ENCODE results near the gene DOCK10. TPM values are rescaled to one million over a fixed set of nuclear protein-coding genes. Genes with fewer than 3 reads are reported as not detected.

The DOCK10 gene
- total and polyA plus RNA-seq, 2 experiments from 2014 or later = 1.1 to 3.2 TPM

GRCh38 chr2:224938651-224939182, 103.6 kb downstream of the DOCK10 start:
- no peaks in the 10 kb centered on the region for H3K4me1 ChIP-seq (ENCODE audit: insufficient read depth)
- no peak overlapping the region for H3K4me2 ChIP-seq
- H3K27me3 ChIP-seq = no peaks in the 10 kb centered on the region
- TF ChIP-seq EZH2phosphoT487 (IDR thresholded peaks at IDR 0.05; ENCODE audit: low read depth, severe bottlenecking, unreplicated experiment) = no peak
- no peak for TF ChIP-seq CTCF (IDR thresholded peaks at IDR 0.05; ENCODE audit: poor library complexity)
- TF ChIP-seq EZH2 (IDR thresholded peaks at IDR 0.05; ENCODE audit: borderline replicate concordance) = no peak
- H2AFZ ChIP-seq = no peak overlapping the region
- no peak overlapping the region for H3K4me3 ChIP-seq
- 69% methylated on average over 6 of the region's 6 CpGs for WGBS (ENCODE audit: low lambda C conversion rate, missing lambda C conversion rate)
- no peaks in the 10 kb centered on the region for H3K9me3 ChIP-seq (ENCODE audit: low read depth)
- H3K9me2 ChIP-seq (replicated peaks; ENCODE audit: insufficient read depth) = no peaks in the 10 kb centered on the region
- no peaks in the 10 kb centered on the region for H4K20me1 ChIP-seq (ENCODE audit: insufficient read depth, poor library complexity, severe bottlenecking)
- H3K36me3 ChIP-seq (replicated peaks; ENCODE audit: insufficient read depth, low read depth) = no peaks in the 10 kb centered on the region
- DNase-seq (ENCODE audit: low spot score) = no peak
- no peaks in the 10 kb centered on the region for H3K79me2 ChIP-seq
- no peak overlapping the region for H3K27ac ChIP-seq

- H3K4me1 ChIP-seq (ENCODE audit: insufficient read depth) = no peaks in the 10 kb centered on the region
- no peak overlapping the region for H3K4me3 ChIP-seq
- no peaks in the 10 kb centered on the region for H3K27me3 ChIP-seq
- no peak overlapping the region for H3K4me2 ChIP-seq
- no peak overlapping the region for H3K27ac ChIP-seq
- no peak for DNase-seq (ENCODE audit: low spot score)
- H3K36me3 ChIP-seq (replicated peaks; ENCODE audit: insufficient read depth, low read depth) = no peaks in the 10 kb centered on the region
- no peaks in the 10 kb centered on the region for H3K79me2 ChIP-seq
- H3K9me3 ChIP-seq (ENCODE audit: low read depth) = no peaks in the 10 kb centered on the region
- no peaks in the 10 kb centered on the region for H3K9me2 ChIP-seq (replicated peaks; ENCODE audit: insufficient read depth)
- TF ChIP-seq EZH2phosphoT487 (IDR thresholded peaks at IDR 0.05; ENCODE audit: low read depth, severe bottlenecking, unreplicated experiment) (no peak), EZH2 (IDR thresholded peaks at IDR 0.05; ENCODE audit: borderline replicate concordance) (no peak), CTCF (IDR thresholded peaks at IDR 0.05; ENCODE audit: poor library complexity) (no peak)
- H4K20me1 ChIP-seq (ENCODE audit: insufficient read depth, poor library complexity, severe bottlenecking) = no peaks in the 10 kb centered on the region
- H2AFZ ChIP-seq = no peak overlapping the region
- WGBS (ENCODE audit: low lambda C conversion rate, missing lambda C conversion rate) = 82% methylated on average over 5 of the region's 5 CpGs
Measured at GRCh38 chr2:224937887-224938286, 104.4 kb downstream of the DOCK10 start.

- H3K27me3 ChIP-seq = no peaks in the 10 kb centered on the region
- no peak overlapping the region for H3K4me3 ChIP-seq
- no peaks in the 10 kb centered on the region for H4K20me1 ChIP-seq (ENCODE audit: insufficient read depth, poor library complexity, severe bottlenecking)
- no peak overlapping the region for H2AFZ ChIP-seq
- no peaks in the 10 kb centered on the region for H3K9me2 ChIP-seq (replicated peaks; ENCODE audit: insufficient read depth)
- H3K79me2 ChIP-seq = no peaks in the 10 kb centered on the region
- WGBS (ENCODE audit: low lambda C conversion rate, missing lambda C conversion rate) = 62% methylated on average over 5 of the region's 5 CpGs
- no peaks in the 10 kb centered on the region for H3K36me3 ChIP-seq (replicated peaks; ENCODE audit: insufficient read depth, low read depth)
- no peak overlapping the region for H3K4me2 ChIP-seq
- H3K27ac ChIP-seq = no peak overlapping the region
- no peak for TF ChIP-seq EZH2 (IDR thresholded peaks at IDR 0.05; ENCODE audit: borderline replicate concordance)
- no peak for TF ChIP-seq CTCF (IDR thresholded peaks at IDR 0.05; ENCODE audit: poor library complexity)
- no peaks in the 10 kb centered on the region for H3K4me1 ChIP-seq (ENCODE audit: insufficient read depth)
- DNase-seq (ENCODE audit: low spot score) = no peak
- no peaks in the 10 kb centered on the region for H3K9me3 ChIP-seq (ENCODE audit: low read depth)
Measured at GRCh38 chr2:224934526-224935188, 107.6 kb downstream of the DOCK10 start.
